GM18498 (cell line): ENCODE results near the gene ZFP36L2.

Experiments used
- ATAC-seq: cut with Tn5 transposase; IDR thresholded peaks from one replicate; pipeline ENCODE4 v1.9.1; 2021; ENCODE audit warnings: mild to moderate bottlenecking, moderate library complexity; ENCODE audit not compliant: unreplicated experiment

The ZFP36L2 gene

DNA sequence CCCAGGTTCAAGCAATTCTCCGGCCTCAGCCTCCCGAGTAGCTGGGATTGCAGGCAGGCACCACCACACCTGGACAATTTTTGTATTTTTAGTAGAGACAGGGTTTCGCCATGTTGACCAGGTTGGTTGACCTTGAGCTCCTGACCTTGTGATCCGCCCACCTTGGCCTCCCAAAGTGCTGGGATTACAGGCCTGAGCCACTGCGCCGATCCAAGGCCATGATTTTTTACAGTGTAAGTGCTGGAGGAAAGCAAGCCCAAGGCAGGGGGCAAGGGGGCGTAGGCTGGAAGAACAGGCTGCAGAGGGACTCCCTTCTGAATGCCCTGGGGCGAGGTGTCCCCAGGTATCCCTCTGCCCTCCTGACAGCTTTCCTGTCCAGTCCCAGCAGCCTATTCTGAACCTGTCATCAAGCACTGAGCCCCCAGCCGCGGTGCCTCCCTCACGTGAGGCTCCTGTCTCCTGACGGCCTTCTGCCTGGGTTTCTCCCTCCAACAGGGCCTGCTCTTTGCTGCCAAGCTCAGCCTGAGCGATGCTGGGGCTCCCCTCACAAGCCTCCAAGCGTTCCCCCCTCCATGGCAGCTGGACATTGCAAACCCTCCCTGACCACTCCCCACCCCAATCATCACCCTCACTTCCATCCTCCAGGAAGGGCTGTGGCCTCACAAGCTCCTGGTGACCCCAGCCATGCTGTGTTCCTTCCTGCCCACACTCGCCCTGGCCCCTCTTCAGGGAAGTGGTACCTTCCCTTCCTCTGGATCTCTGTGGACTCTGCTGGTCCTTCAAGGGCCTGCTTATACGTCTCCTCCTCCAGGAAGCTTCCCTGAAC is 37.6 kb downstream of the ZFP36L2 start:
- ATAC-seq: no peak

DNA sequence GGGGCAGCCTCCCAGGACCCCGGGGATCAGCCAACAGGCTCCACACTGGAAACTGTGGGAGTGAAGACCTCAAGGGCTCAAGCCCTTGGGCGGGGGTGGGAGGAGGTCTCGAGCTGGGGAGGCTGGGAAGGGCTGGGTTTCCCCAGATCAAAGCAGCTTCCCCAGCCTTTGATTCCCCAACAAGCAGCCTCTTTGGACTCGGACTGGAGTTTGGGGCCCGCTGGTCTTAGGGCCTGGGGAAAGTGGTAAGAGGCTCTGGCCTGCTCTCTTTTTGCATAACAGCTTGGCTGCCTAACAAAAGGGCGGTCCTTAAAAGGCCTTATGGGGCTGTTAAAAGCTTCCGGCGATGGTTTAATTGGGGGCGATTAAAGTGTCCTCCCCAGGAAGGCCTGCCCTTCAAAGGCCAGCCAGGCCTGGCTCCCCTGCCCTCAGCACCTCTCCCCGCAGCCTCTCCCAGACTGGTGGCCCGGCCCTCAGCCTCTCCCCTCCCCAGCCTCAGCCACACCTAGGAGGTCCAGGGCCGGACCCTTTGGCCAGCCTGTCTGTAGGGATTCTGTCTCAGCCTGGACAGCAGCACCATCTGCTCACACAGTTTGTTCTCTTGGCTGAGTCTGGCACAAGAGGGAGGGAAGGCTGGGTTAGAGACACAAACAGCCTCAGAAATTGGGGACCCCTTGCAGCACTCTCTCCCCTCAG is 39.6 kb downstream of the ZFP36L2 start:
- no peak for ATAC-seq

DNA sequence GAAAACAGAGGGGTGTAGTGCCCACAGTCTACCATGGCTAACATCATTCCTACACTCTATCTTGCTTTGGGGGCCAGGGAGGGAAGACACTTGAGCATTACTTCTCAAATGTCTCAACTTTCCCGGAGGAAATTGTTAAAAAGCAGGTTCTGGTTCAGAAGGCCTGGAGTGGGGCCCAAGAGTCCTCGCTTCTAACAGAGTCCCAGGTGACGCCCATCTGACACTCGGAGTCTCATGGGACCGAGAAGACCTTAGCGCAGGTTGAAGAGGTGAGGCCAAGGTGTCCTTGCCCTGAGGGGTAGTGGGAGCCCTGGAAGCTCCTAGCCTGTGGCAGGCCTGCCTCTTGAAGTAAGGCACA is 40.1 kb downstream of the ZFP36L2 start:
- ATAC-seq: no peak

DNA sequence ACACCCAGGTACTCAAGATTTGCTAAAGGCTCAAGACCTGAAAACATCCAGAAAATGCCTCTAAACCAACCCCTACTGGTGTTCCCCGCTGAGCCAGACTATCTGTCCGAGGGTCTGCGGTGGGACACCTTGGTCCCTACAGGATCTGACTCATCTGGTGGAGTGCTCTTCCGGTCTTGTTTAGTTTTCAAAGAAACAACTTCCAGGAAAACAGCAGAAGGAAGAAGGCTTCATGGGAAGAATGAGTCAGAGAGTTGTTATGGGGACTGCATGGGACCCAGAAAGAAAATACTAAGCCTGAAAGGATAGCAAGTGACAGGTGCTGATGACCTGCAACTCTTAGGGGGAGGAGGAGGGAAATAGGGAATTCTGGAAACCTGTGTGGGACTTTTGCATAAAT is 41.3 kb downstream of the ZFP36L2 start:
- no peak for ATAC-seq

DNA sequence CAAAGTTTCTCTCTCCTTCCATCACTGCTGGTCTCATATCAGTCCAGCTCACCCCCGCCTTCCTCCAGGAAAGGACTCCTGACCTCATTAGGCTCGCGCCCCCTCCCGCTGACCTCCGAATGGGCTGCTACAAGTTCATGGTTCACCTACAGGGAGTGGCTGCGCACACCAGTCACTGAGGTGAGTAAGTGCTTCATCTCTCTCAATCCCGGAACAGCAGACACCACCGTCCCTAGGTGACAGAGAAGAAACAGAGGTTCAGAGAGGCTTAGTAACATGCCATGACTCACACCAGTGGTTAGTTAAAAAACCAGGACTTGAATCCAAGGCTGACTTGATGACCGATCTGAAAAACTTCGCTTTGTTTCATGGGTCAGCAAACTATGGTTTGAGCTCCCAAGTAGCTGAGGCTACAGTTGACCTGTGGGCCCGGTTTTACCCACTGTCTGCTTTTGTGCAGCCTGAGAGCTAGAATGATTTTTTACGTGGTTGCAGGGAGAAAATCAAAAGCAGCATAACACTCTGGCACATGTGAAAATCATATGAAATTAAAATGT is 42.0 kb downstream of the ZFP36L2 start:
- ATAC-seq: no peak

DNA sequence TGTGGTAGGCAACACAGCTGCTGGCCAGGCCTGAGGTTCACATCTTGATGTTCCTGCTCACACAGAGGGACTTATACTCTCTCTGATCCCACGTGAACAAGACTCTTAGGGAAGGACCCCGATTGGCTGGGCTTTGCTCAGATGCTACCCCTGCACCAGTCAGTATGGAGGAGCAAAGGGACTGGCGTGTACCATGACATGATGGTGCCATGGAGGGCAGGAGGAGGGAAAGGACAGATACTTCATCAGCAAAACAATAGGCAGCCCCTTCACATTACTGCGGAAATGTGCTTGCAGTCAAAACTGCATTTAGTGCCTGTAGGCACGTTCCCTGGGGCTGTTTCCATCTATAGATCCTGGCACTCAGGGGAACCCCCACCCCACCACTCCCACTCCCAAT is 42.7 kb downstream of the ZFP36L2 start:
- ATAC-seq: no peak

DNA sequence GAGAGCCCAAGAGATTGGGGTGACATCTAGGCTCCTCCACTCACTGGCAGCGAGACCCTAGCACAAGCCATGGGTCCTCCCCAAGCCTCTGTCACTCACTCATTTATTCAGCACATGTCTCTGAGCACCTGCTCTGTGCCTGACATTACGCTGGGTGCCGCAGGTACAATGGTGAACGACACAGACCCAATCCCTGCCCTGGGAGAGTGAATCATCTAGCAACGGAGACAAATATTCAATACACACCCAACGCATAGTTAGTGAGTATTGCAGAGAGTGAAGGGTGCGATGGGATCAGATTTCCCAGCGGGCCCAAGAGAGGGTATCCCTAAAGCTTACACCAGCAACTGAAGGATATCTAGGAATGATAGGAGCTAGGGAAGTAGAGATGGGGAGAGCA is 45.5 kb downstream of the ZFP36L2 start:
- no peak for ATAC-seq

DNA sequence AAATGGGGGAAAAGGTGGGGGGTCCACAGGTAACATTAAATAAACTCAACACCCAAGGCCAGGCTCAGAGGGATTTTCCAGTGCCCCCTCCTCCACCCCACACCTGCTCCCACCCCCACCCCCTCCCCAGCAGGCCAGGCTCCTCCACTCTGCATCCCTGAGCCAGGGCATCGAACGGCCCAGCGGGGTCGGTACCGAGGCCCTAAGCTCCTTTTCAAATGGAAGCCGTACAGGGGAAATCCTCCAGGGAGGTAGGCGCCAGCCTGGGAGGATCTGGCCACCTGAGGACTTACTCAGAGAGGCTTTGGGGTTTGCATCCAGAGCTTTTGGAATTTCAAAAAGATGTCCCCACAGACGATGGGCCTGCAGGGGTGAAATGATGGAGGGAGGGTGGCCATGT is 46.5 kb downstream of the ZFP36L2 start:
- ATAC-seq: no peak

DNA sequence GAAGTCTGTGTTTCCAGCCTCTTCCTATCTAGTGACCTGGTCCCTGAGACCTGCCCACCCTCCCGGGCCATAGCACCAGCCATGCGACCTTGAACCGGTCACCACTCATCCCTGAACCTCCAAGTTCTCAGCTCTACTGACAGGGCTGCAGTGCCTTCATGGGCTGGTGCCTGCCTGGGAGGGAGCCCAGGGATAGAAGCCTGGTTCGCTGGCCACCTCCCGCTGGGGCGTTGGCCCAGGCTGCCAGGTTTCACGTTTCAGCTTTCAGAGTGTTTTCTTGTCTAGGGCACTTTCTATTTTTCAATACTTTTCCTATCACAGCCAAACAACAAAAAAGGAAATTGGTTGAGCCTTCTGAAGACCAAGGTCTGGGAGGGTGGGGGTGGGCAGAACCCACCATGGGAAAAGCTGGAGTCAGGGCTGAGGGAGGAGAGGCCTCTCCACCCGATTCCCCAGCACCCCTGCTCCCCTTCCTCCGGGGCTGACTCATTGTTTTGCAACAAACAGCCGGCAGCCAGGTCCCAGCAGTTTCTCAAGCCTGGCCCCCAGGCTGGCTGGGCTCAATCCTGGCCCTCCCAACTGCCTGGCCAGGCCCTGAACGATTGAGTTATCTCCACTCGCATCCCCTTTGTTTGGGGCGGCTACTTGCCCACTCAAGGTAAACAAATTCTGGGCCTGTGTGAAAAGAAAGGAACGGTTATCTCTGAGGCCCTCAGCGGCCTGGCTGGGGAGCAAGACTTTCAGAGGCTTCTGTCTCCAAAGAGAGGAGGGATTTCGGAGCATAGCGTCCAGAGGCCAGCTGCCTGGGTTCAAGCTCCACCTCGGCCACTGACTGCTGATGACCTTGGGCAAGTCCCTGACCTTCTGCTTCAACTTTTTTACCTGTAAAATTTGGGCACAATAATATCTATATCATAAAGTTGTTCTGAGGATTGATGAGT is 47.5 kb downstream of the ZFP36L2 start:
- no peak for ATAC-seq

DNA sequence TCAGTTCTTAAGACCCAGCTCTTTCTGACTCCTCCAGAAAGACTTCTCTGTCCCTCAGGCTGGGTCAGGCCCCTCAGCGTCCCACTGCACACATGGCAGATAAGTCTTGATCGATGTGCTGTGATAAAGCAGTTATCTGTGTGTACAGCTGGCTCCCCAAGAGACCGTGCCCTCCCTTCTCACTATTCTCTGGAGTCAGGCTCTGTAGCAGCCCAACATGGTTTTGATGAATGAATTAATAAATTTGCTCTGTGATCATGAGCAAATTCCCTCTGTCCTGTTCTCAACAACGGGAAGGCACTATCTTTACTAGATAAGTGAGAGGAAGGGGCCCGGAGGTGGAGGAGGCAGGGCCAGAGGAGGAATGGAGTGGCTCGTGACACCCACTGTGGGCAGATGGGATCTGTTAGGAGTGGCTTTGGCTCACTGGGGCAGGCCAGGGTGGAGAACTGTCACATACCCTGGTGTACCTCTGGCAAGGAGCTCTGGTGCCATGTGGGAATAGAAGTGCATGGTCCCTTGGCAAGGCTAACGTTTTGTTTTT is 48.3 kb downstream of the ZFP36L2 start:
- no peak for ATAC-seq

DNA sequence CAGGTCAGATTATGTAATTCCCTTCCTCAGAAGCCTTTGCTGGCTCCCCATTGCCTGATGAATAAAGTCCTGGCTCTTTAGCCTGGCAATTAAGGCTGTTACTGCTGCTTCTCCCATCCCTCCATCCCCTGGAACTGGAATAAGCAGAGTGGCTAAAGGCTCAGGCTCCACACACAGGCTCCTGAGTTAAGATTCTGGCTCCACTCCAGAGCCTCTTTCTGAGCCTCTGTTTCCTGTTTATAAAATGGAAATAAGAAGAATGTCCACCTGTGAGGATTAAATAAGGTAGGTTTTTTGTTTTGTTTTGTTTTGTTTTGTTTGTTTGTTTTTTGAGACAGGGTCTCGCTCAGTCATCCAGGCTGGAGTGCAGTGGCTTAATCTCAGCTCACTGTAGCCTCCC is 50.0 kb downstream of the ZFP36L2 start:
- no peak for ATAC-seq

DNA sequence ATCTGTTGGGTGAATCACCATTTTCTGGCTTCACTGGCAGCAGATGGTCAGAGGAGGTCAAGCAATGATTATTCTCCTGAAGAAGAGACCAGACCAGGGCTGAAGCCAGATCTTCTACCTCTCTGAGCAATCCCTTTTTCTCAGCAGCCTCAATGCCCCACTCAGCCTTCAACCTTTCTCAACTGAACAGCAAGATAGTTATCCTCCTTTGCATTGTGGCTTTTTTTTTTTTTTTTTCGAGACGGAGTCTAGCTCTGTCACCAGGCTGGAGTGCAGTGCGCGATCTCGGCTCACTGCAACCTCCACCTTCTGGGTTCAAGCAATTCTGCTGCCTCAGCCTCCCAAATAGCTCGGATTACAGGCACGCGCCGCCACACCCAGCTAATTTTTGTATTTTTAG is 50.5 kb downstream of the ZFP36L2 start:
- no peak for ATAC-seq

DNA sequence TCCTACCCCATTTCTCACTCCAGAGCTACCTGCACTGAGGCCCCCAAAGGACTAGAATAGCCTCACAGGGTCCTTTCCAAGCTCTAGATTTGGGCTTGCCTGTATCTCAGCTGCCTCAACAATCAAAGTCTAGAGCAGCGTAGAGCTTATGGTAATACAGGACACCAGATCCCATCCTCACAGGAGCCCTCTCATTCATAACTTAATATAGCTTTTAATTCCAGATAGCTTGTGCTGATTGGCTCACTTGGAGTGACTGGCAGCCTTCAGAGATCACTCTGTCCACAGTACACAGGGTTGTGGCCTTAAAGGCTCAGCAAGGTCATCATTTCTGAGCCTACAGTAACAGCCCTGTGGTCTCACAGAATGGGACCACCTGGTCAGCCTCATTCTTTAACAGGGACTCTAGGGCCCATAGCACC is 51.4 kb downstream of the ZFP36L2 start:
- ATAC-seq: no peak

DNA sequence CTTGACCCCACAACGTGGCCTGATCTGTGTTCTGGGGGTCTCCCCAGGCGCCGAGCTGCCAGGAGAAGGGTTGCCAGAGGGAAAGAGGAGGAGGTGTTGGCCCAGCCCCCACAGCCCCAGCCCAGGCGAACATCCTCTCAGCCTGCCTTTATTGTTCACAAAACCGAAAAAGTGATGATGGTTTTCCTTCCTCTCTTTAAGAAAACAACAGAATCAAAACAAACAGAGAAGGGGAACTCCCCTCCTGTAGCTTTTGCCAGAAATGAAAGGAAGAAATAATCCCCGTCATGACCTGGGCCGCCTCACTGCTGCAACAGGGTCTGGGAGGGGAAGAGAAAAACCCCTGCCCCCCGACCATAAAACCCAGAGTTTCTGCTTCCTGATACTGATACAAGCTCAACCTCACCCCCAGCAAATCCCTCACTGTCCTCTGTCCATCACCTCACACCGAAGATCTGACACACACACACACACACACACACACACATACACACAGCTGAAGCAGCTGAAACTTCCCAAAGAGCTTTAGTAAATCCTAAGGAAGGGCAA is 52.0 kb downstream of the ZFP36L2 start:
- peak; percentile 83 for ATAC-seq
